Measurements from ENCODE around the gene TLE3.

TLE3 gene

DNA sequence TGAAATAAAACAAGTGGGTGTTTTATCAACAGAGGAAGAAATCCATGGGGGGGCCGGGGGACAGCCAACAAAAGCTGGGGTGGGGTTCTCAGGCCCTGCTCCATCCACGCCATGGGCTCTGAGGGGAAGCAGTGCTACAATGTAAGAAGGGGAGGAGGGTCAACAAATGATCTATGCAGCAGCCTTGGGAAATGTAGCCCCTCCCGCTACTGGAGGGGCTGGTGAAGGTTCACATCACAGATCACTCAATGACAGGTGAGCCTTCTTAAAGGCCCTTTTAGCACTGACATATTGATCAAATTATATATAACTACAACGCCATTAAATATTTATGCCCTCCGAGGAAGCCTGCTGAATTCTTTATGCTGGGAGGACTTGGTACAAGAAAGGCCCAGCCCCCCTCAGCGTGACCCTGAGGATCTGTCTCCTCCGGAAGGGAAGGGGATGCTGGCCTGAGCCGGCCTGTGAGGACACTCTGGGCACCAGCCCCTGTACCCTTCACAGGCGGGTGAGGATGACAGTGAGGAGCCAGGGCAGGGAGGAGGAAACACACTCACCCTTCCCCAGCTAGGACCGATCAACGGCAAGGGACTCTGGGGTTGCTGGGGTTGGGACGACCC is 15.3 kb downstream of the TLE3 start:
- no peak for DNase-seq

DNA sequence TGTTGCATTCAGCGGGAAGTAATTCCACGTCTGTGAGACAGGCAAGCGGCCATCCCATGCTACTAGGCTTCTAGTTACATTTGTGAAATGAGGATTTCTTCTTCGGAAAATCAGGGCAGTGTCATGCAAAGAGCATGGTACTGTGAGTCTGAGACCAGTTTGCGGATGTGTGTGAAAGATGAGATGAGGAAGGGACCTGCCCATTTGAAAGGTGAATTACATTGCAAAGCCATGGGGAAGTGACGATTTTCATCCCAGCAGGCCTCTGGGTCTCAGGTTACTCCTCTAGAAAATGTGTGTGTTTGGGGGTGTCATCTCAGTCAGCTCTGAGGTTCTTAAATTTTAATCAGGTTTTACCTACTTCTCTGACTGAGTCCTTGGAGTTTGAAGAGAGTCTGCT is 16.1 kb downstream of the TLE3 start:
- no peak for DNase-seq

- DNase-seq, result no peak
Measured at GRCh38 chr15:70080347-70080746, 17.4 kb downstream of the TLE3 start.

DNA sequence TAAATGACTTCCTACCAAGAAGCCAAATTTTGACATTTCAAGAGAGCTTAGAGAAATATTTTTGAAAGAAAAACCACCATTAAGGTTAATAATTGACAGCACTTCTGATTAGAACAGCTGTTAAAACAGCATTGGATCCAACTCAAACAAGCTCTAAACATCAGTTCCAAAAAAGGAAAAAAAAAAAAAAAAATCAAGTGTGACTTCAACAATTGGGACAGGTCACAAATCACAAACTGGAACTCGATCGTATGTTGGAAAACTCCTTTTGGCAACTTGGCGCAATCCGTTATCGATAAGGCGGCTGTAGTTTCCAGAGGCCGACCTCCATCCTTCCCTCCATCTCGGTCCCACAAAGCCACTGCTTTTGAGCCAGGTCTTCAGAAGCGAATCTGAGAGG is 17.8 kb downstream of the TLE3 start:
- DNase-seq, result no peak

DNA sequence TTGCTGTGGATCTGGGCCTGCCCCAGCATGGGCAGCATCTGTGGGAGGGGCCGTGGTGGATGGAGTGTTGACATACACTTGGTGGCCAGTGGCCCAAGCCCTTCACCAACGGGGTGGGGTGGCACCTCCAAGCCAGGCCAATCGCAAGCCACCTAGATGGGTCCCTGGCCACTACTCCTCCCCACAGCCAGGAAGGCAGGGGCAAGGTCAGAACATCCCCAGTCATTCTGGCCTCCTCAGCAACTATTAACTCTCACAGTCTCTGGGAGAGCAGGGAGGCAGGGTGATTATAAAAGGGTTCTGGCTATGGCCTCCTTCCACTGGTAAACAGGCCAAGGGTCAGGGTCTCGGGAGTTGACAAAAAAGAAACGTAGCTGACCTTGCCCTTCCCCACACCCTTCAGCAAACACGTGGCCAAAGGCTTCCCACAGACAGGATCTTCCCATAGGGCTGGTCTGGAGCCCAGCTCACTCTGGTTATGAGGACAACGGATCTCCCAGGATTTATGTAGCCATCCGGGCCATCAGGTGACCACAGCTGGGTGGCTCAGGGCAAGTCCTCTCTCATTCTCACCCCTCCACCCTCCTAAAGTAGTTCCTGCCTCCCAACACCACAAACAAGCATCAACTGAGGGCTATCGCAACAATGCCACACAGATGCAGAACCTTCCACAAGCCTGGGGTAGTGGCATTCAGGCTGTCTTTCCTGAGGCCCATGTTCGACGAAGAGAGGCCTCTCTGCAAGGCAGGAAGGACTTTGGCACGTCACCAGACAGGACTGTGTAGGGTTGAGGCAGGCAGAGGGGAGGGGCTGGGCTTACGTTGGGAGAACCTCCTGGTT is 18.9 kb downstream of the TLE3 start:
- DNase-seq, result no peak

DNA sequence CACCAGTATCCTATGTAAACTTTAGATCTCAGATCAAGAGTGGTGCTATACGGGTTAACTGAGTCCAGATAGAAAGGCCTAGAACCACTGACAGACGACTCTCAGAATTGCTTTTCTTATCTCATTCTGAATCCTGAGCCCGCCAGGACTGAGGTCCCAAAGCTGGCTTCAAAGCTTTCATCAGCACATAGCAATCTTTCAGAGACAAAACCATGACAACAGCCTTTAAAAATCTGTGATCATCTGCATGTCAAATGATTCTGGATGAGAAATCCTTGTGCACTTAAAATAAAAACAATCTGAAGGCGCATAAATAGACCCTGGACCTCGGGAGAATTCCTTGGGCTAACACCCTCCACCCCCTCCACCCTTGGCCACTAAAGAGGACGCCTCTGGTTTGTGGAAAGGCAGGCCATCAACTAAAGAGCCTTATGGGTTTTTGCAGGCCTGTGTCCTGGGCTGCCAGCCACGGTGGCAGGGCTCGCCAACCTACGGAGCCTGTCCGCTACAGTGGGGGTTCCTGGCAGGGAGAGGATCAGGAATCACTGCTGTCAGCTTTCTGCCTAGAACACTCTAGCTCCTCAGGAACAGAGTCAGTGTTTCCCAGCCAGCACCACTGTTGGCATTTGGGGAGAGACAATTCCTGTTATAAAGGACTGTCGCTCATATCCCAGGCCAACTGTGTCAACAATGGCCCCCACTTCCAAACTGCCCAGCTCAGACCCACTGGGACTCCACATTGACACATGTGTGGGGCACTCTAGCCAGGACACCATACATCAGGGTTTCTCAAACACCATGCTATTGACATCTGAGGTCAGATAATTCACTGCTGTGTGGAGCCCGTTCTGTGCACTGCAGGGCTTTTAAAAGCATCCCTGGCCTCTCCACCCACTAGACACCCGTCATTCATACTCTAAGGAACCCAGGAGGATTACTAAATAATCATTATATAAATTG is 20.2 kb downstream of the TLE3 start:
- no peak for DNase-seq

- DNase-seq, result no peak
Measured at GRCh38 chr15:70074380-70074779, 23.3 kb downstream of the TLE3 start.

- no peak for DNase-seq
Measured at GRCh38 chr15:70072479-70072878, 25.2 kb downstream of the TLE3 start.

DNA sequence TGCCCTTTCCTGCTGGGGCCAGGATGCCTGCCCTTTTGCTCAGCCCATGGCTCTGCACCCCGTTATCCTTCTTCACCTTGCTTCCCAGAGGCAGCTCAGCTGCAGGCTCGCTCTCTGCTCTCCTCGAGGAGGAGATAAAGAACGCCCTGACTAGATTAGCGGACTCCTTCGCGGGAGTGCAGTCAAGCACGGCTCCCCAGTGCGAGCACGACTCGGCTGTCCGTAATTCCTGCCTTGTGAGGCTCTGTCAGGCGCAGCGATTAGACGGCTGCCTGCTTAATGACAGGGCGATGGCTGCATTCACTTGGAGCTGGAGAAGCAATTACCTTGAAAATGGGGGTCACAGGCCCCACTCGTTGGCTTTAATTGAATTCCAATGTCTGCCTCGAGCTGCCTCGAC is 25.9 kb downstream of the TLE3 start:
- DNase-seq, result no peak

DNA sequence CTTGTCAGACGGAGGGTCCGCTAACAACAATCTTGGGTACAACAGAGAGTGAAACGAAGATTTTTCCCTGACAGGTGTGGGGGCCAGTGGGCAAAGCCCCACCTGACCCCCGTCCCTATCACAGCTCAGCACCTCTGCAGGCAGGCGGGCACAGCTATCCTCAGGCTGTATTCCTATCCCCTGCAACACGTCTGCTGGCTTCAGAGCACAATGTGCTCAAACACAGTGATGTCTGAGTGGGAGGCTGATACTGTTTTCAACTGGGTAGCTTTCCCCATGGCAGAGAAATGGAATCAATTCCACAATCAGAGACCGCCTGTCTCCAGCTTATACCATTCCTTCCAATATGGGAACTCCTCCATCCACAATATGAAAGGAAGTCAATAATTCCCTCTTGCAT is 28.0 kb downstream of the TLE3 start:
- no peak for DNase-seq

- DNase-seq, result no peak
Measured at GRCh38 chr15:70068783-70069565, 28.7 kb downstream of the TLE3 start.

- DNase-seq, result no peak
Measured at GRCh38 chr15:70067681-70068080, 30.0 kb downstream of the TLE3 start.

DNA sequence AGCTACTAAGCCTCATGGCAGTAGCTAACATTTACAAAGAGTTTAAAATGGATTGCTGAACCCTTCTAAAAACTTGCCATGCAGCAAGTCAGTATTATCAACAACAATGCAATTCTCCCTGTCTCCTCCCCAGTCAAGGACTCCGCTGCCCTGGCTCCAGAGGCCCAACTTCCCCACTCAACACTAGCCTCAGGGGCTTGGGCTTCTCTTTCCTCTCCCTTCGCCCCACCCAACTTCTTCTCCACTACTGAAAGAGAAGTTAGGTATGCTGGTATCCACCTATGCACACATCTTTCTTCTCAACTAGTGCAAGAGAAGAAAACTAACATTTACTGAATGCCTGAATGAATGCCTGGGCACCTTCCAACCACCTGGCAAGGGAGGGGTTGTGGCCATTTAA is 30.7 kb downstream of the TLE3 start:
- DNase-seq, result no peak

DNA sequence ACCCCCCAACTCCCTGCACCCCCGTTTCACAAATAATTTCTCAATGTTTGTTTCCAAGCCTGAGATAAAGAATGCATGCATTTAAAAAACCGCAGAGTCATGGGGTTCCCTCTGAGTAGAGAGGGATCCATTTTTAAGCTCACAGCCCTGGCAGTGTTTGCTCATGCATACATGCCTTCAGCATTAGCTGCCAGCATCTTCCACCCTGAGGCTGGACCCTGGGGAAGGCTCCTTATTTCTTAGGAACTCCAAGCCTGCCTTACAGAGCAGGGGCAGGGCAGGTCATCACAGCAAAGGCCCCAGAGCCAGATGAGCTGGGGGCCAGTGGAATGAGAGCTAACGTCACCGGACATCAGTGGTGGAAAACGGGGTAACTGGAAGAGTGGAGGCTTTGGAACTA is 31.3 kb downstream of the TLE3 start:
- DNase-seq, result no peak

- no peak for DNase-seq
Measured at GRCh38 chr15:70066004-70066403, 31.7 kb downstream of the TLE3 start.

- DNase-seq, result no peak
Measured at GRCh38 chr15:70065006-70065722, 32.6 kb downstream of the TLE3 start.

- no peak for DNase-seq
Measured at GRCh38 chr15:70064441-70064840, 33.3 kb downstream of the TLE3 start.

GRCh38 chr15:70063980-70064379 is 33.7 kb downstream of the TLE3 start:
- no peak for DNase-seq

DNA sequence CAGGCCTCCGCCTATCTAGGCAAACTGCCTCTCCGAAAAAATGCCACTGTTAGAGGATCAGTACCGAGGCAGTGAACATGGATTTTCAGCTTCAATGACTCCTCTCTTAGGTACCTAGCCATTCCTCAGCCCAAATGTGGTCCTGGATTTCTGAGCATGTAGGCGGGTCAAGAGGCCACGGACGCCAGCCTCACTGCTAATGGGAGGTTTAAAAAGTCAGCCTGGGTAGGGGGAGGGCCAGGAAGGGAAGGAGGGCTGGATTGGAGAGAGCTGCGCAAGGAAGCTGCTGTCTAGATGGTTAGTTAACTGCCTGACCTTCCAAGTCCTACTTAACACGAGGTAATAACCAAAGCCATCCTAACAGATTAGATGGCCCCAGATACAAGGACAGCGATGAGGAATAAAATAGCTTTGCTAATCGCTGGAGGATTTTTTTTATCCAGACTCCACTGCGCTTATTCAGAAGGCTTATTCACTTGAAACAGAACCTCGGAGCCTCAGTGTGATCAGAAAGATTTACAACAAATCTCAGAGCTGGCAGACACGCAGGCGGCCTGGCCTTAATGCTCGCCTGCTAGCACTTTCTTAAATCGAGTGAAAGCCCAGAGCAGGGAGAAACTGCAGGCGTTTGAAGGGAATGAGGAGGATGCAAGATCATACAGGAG is 34.3 kb downstream of the TLE3 start:
- no peak for DNase-seq

DNA sequence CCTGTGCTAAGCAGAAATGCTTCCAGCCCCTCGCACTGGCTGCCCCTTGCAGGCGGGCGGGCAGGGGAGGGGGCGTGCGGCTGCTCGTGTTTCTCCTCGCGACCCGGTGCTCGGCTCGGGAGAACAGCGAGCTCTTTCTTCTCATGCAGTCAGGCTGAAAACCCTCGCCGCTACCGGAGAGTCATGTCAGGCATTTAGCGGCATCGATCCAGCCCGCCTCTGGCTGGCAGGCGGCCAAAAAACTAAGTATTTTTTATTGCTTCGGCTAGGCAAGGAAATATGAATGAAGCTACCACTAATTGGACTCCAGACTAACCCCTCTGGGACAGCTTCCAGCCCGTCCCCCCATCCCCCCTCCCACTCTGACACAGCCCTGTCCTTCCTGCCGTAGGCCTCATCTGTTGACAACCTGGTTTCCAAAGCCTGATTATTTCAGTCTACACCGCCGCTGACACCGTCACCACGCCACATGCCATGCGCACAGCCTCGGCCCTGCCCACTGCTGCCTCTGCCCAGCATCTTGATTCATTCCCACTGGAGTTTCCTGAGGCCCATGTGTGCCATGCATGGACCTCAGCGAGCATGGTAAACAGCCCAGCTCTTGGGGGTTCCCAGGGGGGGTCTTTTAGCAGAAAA is 35.3 kb downstream of the TLE3 start:
- no peak for DNase-seq

DNA sequence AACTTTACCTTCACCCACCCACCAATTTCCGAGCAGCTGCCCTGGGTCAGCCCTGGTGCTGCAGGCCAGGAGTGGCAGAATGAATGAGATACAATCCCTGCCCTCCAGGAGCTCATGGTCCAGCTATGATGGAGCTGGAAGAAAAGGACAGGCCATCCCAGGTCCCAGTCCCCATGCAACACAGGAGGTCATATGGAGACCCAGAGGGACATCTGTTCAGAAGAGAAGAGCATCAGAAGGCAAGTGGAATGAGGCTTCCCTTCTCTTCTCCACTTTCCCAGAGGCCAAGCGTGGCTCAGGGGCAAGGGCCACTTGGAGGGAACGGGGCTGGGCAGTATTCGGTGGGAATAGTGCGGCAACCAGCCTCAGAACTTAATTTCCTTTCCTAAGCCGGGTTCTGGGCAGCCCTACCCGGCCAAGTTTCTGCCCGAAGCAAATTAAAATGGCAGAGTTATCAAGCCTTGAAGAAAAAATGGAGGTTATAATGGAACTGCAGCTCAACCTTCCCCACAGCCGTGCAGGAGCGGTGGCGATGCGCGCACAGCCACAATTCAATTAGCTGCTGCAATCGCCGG is 35.9 kb downstream of the TLE3 start:
- DNase-seq, result no peak

Measured in 8988T (cell line).